ENCODE measurements around the gene RASSF6.
"Not testable (repeated sequence)": the region's sequence is repeated elsewhere in the genome, so short reads cannot be mapped to it uniquely, and the experiment has no call there.

Gene RASSF6

DNA sequence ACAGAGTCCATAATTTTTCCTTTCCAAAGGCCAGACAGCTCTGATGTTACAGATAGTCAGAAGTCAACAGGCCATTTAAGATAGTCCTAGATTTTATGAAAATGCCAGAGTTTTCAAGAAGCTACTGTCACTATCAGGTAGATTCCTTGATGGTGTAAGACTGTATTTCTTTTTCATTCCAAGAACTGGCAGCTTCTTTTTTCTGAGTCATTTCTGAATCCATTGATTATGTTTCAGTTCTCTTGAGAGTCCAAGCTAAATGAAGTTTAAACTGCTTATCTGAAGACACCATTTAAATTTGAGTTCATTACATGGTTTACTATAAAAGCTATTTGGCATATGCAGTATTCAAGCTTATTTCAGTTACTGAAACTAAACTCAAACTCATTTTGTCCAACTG, 44.6 kb downstream of the RASSF6 start:
- no peak for DNase-seq

DNA sequence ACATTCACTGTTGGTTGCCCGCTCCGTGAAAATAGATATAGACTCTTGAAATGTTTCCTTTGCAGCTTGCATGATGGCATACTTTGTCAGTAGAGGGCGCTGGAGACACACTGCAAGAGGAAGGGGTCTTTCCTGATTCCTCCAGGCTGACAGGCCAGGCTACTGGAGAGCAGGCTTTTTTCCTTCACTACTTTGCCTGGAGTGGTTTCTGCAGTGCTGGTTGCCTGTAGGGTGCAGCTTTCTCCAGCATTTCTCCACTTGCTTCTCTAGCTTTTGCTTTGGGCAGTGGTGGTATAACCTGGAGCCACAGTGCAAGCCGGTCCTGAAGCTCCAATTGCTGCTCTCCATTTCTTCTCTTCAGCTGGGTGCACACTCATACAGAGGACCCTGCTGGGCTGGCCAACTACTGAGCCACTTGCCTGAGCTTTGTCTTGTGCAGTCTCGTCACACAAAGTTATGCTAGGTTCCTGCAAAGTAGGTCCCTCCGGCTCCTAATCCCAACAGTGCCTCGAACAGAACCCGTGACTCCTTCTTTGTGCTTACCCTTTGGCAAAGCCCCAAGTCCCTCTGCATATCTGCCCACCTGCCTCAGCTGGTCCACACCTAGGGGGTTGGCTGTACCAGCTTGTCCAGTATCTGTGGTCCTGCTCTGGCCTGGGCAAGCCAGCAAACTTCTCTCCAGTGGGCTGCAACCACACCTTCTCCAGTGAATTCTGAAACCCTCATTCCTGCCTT, 46.3 kb downstream of the RASSF6 start:
- peak; percentile 83 for DNase-seq

DNA sequence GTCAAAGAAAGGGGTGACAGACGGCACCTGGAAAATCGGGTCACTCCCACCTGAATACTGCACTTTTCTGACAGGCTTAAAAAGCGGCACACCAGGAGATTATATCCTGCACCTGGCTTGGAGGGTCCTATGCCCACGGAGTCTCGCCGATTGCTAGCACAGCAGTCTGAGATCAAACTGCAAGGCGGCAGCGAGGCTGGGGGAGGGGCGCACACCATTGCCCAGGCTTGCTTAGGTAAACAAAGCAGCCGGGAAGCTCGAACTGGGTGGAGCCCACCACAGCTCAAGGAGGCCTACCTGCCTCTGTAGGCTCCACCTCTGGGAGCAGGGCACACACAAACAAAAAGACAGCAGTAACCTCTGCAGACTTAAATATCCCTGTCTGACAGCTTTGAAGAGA, 69.4 kb downstream of the RASSF6 start:
- DNase-seq: not testable (repeated sequence)

GRCh38 chr4:73544620-73545019, 75.6 kb downstream of the RASSF6 start:
- DNase-seq: no peak

DNA sequence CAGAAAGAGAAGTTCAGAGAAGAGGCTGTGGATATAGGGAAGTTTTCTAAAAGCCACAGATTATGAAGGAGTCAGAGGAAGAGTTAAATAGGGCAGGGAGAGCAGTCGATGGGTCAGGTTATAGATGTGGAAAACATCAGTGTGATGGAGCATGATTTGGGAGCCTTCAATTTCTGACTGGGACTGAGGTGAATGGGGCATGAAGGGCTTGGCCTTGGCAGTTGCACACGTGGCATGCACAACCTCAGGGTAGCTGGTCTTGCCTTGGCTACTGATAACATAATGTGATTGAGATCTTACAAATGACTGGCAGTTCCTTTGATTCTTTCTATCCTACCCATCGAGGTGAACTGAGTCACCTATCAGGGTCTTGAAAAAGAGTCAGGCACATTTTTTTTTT, 79.0 kb downstream of the RASSF6 start:
- DNase-seq: no peak

- no peak for DNase-seq
These were observed 79.4 kb downstream of the RASSF6 start for GRCh38 chr4:73540826-73541225.

DNA sequence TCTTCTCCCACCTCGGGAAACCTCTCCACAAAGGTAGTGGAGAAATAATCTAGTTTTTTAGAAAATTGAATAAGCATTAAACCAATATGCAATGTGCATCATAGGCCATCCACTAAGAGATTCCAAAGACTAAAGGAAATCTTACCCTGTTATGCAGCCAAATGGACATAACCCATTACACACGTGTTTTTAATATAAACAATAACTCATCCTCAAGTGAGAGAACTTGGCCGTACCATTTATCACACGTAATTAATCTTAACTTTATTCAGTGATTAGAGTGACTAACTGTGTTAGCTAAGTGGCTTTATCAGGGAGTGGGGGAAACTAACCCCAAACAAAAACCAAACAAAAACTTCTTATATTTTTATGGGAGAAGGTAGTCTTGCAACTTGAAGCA, 80.8 kb downstream of the RASSF6 start:
- DNase-seq: no peak

GRCh38 chr4:73538162-73538561, 82.1 kb downstream of the RASSF6 start:
- no peak for DNase-seq

GRCh38 chr4:73533515-73534422, 86.5 kb downstream of the RASSF6 start:
- DNase-seq: no peak

DNA sequence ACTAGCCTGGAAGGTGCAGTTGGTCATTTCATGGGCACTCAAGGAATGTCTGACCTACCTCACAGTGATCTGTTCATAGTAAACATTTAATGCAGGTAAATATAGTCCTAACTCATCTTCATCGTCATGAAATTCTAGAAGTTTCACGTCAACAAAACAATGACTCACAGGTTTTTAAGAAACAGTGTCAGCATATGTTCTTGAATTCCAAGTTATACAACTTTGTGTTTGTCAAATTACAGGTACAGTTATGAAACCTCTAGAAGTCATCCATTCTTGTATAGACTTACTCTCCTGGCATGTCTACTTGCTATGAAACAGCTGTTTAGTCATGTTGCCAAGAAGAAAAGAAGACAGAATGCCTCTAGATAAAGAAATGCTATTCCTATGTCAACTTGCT, 92.1 kb downstream of the RASSF6 start:
- no peak for DNase-seq

- DNase-seq: no peak
These were observed 93.0 kb downstream of the RASSF6 start for GRCh38 chr4:73527196-73527595.

- DNase-seq: peak; percentile 91
These were observed 94.6 kb downstream of the RASSF6 start for GRCh38 chr4:73525611-73526010.

DNA sequence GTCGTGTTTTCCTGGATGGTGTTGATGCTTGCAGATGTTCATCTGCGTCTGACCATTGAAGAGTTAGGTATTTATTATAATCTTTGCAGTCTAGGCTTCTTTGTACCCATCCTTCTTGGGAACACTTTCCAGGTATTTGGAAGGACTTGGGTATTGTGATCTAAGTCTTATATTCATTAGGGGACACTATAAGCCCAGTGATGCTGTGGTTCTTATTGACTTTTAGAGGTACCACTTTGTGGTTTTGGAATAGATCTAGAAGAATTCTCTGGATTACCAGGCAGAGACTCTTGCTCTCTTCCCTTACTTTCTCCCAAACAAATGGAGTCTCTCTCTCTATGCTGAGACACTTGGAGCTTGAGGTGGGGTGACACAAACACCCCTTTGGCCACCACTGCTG, 97.1 kb downstream of the RASSF6 start:
- DNase-seq: peak; percentile 5
